Stimulated activated CD8-positive, alpha-beta memory T cell treated with anti-CD3 and anti-CD28 coated beads, Interleukin-15, amount 100 ng/mL, for 24 hours (primary cell): Measurements from ENCODE around the gene MGARP.
A peak's percentile ranks its signal among the peaks of the same experiment; 100 is the strongest.
"Not testable (repeated sequence)": the region's sequence is repeated elsewhere in the genome, so short reads cannot be mapped to it uniquely, and the experiment has no call there.

ENCODE experiments used
- DNase-seq: peaks from one replicate; pipeline ENCODE4 v3.0.0-alpha.2; 2020; ENCODE audit warnings: low read depth

MGARP gene

GRCh38 chr4:139295206-139295941 lies 15.3 kb upstream of the MGARP start:
- DNase-seq = peak; percentile 100

GRCh38 chr4:139286186-139286698 lies 6.2 kb upstream of the MGARP start:
- DNase-seq = no peak

DNA sequence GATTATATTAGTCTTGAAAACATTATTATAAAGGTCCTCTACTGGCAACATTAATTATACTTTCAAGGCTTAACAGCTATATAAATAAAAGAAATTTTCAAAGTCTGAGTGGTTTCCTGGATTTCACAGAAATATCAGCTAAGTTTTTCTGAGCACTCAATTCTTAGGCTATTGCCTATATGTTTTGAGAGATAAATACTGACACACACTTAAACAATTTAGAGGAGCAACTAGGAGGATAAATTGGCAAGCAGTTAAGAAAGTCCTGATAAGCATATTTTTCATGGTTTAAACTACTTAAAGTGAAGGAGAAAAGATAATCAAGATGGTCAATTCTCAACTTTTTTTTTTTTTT lies 2.7 kb upstream of the MGARP start:
- no peak for DNase-seq

GRCh38 chr4:139282065-139282720 lies 2.2 kb upstream of the MGARP start:
- DNase-seq = no peak

DNA sequence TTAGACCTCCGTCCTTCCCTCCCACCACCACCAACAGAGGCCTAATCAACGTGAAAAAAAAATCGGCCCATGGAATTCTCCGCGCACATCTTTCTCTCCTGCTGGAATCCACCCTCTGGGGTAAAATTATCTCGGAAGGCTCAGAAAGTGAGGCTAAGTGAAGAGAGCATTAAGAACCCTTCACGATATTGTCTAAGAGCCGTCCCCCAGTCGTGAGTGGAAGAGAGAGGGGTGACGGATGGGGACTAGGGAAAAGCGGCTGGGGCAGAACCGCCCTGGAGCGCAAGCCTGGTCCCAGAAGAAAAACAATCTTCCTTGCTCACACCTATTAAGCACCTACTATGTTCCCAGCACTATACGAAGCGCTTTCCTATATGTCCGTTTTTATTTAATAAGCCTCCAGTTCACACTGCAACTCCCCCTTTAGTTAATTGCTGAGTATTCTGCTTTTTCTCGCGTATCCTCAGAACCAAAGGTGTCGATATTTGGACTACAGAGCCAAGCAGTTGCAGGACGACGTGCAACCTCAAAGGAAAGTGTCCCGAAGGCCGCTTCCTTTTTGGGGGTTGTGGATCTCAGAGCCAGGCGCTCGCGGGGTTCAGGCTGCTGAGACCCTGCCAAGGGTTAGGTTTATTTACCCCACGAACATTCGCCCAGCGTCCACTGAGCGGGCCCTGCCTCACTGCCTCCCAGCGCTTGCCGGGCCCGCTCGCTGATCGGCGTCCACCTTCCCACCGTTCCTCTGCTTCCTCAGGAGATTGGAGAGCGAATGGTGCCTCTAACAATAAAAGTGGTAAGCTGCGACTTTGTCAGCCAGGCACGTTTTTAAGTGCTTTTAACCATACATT lies 889 bp downstream of the MGARP start:
- DNase-seq = no peak

DNA sequence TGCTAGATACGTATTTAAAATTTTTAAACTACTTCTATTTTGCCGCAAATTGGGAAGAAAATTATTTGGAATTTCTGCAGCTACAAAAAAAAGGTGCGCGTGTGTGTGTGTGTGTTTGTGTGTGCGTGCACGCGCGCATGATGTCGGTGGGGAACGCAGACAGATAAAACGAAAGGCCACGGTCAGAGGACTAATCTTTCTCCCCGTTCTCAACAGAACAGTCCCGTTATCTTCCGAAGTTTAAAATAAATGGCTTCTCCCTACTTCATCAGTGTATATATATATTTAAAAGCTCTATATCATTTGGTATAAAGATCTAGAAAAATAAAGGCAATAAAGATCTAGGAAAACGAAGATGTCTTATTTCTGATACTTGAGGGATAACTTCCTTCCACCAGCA lies 1.5 kb downstream of the MGARP start:
- no peak for DNase-seq

DNA sequence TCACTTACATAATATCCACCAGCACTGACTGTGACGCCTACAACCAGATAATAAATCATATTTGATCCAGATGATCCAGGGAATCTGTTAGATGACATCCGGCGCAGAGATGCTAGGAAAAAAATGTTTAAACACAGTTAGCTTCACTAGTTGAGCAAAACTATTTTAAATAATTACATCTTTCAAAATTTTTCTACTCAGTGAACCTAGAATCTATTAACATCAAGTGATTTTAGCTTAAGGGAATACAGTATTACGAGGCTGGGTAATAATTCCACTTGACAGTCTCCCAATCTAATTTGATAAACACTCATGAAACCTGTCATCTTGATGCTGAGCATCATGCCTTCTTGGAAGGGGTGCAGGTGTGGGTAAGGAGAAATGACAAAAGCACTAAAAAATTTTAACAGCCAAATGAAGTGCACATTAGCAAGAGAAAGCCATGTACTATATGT lies 4.7 kb downstream of the MGARP start:
- no peak for DNase-seq

DNA sequence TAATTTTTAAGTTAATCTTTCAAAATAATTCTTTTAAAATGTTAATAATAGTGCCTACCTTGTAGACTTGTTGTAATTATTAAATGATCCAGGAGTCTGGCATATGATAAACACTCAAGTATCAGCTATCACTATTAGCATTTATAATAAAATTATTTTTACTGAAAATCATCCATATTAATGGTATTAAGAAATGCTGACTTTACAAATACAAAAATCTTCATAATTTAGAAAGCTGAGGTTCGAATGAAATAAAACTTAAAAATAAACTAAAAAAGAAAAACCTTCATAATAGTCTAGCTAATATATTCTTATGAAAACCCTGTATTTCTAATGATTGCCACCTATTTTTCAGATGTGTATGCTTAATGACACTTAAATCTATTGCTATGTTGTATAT lies 5.2 kb downstream of the MGARP start:
- DNase-seq = no peak

- DNase-seq = no peak
Observed at GRCh38 chr4:139273835-139274234, 6.2 kb downstream of the MGARP start.

- no peak for DNase-seq
Observed at GRCh38 chr4:139267301-139267700, 12.7 kb downstream of the MGARP start.

DNA sequence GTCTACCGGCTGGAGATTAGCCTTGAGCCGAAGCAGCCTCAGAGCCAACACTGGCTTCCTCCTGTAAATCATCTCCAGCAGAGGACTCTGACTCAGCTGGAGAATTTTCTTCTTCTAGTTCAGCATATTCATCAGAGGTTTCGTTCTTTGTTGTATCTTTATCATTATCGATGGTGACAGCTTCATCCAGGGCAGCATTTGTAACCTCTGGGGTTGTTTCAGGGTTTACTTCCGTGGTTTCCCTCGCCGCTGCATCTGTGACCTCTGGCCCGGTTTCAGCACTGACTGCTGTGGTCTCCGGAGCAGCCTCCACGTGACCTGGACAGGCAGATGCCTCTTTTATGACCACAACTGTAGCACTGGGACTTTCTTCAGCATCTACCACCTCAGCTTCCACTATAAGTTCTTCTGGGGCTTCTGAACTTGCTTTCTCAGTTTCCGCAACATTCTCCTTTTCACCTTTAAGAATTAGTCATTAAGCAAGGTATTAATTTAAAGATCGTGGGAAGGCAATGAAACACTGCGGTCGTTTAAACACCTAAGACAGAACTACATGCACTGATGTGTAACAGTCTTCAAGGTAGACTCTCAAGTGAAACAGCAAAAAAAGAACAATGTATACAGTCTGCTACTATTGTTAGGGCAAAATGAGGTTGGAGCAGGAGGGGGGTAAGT lies 13.3 kb downstream of the MGARP start:
- peak; percentile 29 for DNase-seq

- no peak for DNase-seq
Observed at GRCh38 chr4:139266208-139266582, 13.8 kb downstream of the MGARP start.

DNA sequence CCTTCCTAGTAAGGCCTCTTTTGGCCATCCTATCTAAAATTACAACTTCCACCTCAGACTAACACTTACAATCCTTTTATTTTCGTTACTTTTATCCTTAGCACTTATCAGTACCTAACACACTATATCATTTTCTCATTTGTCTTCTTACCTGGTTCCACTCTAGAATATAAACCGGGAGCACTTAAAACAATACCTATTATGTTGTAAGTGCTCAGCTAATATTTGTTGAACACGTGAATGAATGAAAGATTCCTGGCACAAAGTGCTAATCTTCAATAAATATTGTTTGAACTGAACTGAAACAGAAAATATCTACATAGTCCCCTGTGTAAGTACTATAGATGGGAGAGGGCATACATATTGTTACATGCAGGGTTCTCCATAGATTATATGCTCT lies 14.4 kb downstream of the MGARP start:
- DNase-seq = no peak

- DNase-seq = no peak
Observed at GRCh38 chr4:139256349-139256748, 23.7 kb downstream of the MGARP start.

DNA sequence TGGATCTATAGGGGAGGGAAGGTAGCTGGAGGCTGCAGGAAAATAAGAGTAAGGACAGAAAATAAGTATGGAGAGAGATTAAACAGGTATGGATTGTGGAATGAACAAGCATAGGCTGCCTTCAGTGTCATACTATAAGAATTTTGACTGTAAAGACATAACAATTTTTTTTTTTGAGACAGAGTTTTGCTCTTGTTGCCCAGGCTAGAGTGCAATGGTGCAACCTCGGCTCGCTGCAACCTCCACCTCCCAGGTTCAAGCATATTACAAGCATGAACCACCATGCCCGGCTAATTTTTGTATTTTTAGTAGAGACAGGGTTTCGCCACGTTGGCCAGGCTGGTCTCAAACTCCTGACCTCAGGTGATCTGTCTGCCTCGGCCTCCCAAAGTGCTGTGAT lies 24.4 kb downstream of the MGARP start:
- not testable (repeated sequence) for DNase-seq

GRCh38 chr4:139253713-139254112 lies 26.3 kb downstream of the MGARP start:
- no peak for DNase-seq

DNA sequence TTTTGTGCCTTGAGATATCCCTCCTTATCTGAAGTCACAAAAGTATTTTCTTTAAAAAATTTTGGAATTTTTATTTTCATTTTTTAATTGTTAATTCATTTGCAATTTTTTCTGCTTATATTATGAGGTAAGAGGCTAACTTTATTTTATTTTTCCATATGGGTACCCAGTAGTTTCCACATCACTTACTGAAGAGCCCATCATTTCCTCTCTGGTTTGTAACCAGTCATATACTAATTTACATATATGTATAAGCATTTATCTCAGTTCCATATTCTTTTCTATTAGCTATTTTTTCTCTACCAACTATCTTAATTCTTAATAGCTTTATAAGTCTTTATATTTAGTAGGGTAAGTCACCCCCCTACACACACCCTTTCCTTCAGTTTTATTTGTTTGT lies 27.0 kb downstream of the MGARP start:
- no peak for DNase-seq

- no peak for DNase-seq
Observed at GRCh38 chr4:139247700-139248238, 32.3 kb downstream of the MGARP start.

GRCh38 chr4:139247241-139247640 lies 32.8 kb downstream of the MGARP start:
- DNase-seq = no peak

- DNase-seq = no peak
Observed at GRCh38 chr4:139246166-139246565, 33.9 kb downstream of the MGARP start.

DNA sequence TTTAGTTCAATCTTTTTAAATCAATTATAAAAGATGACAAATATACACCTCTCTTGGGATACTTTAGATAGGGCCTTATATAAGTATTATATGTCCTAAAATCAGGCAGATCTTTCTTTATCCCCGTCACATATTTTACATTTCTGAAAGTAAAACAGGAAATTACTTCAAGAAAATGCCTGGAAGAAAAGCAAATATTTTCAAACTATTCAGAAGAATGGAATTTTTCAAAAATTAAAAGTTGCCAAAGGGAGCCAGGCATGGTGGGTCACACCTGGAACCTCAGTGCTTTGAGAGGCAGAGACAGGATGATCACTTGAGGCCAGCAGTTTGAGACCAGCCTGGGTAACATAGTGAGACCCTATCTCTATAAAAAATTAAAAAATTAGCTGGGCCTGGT lies 34.4 kb downstream of the MGARP start:
- no peak for DNase-seq
